Measurements from ENCODE around the gene XCR1. TPM values are rescaled to one million over a fixed set of nuclear protein-coding genes. Genes with fewer than 3 reads are reported as not detected.

Gene XCR1
- total and polyA plus RNA-seq, 9 of the 15 experiments (the other 6 are each of a cell fraction or from before 2014, with no cell fraction given) = not detected

DNA sequence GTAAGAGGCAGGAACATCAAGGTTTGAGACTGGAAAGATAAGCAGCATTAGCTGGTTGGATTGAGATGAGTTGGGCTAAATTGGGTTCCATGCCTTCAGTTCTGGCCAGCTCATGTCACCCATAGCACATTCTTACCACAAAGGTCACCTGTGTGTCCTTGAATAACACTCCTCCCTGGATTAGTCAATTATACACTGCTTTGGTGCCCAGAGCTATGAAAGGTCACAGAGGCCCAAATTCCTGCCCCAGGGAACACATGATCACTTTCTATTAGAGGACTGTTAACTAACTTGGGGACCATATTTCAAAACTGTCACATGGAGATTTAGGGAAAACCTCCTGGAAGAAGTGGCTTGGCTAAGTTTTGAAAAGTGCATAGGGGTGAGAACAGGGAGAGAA lies 40.1 kb upstream of the XCR1 start:
- intact Hi-C loops (cut with micrococcal nuclease) = no loop called here

More for the DNA sequence above, 40.1 kb upstream of the XCR1 start:
- Histone ChIP-seq H3K4me2 (ENCODE audit: insufficient read depth, low read length) (no peak overlapping the region), H3K4me3 (no peak overlapping the region), H3K27ac (ENCODE audit: extremely low read depth, low read depth, low read length) (no peak overlapping the region), H3K9ac (ENCODE audit: insufficient read depth in 1 of 2, low read depth in 2 of 2, low read length in 2 of 2) (no peak overlapping the region), H3K9me3 (replicated peaks; ENCODE audit: control insufficient read depth, insufficient read depth, low read depth, low read length) (no peaks in the 10 kb centered on the region), H3K36me3 (ENCODE audit: control insufficient read depth, insufficient read depth, low read length) (no peaks in the 10 kb centered on the region), H3K79me2 (ENCODE audit: control insufficient read depth, insufficient read depth, low read length) (no peaks in the 10 kb centered on the region), H3K27me3 (ENCODE audit: control insufficient read depth in 2 of 2, insufficient read depth in 2 of 2, low read length in 2 of 2) (peaks cover 20 to 26% of the 10 kb centered on the region in 2 experiments; a peak in 4 of 5 replicates), H2AFZ (ENCODE audit: low read depth, low read length) (no peak overlapping the region), H3K4me1 (replicated peaks in 1 of 2; ENCODE audit: control insufficient read depth in 2 of 2, insufficient read depth in 2 of 2, low read length in 2 of 2) (no peaks in the 10 kb centered on the region), H4K20me1 (replicated peaks; ENCODE audit: control insufficient read depth, insufficient read depth, low read length) (no peaks in the 10 kb centered on the region), H3K9me1 (ENCODE audit: control insufficient read depth, insufficient read depth, low read length) (no peaks in the 10 kb centered on the region)
- in situ Hi-C loops (cut with MboI) = no loop called here
- FAIRE-seq = no peak
- no peak for ATAC-seq
- DNase-seq (ENCODE audit: extremely low read depth in 1 of 4, low spot score in 3 of 4) = no peak
- no TSS peak for BruUV-seq (replicated peaks)
- no peak for TF ChIP-seq ESRRB (CRISPR knock-in tag; IDR thresholded peaks at IDR 0.05; ENCODE audit: borderline replicate concordance)
- no peak for TF ChIP-seq PHB2 (IDR thresholded peaks at IDR 0.05; ENCODE audit: low read depth)
- no peak for TF ChIP-seq ZFP1 (CRISPR knock-in tag; IDR thresholded peaks at IDR 0.05)
- no peak for TF ChIP-seq CREB3 (tag; conservative IDR thresholded peaks at IDR 0.05; ENCODE audit: low read depth)
- TF ChIP-seq BCOR (IDR thresholded peaks at IDR 0.05) = no peak
- TF ChIP-seq NFIC (IDR thresholded peaks at IDR 0.05) = no peak
- TF ChIP-seq, protein P1, sequence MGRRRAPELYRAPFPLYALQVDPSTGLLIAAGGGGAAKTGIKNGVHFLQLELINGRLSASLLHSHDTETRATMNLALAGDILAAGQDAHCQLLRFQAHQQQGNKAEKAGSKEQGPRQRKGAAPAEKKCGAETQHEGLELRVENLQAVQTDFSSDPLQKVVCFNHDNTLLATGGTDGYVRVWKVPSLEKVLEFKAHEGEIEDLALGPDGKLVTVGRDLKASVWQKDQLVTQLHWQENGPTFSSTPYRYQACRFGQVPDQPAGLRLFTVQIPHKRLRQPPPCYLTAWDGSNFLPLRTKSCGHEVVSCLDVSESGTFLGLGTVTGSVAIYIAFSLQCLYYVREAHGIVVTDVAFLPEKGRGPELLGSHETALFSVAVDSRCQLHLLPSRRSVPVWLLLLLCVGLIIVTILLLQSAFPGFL (CRISPR knock-in tag; IDR thresholded peaks at IDR 0.05) = no peak
- no peak for TF ChIP-seq ZNF699 (CRISPR knock-in tag; IDR thresholded peaks at IDR 0.05; ENCODE audit: insufficient replicate concordance)
- no peak for TF ChIP-seq L3MBTL2 (IDR thresholded peaks at IDR 0.05)
- no peak for TF ChIP-seq GTF2E2 (tag; IDR thresholded peaks at IDR 0.05)
- no peak for TF ChIP-seq BCL6 (CRISPR knock-in tag; IDR thresholded peaks at IDR 0.05)
- TF ChIP-seq FOSL1 (tag; conservative IDR thresholded peaks at IDR 0.05) = no peak
- POLR2A ChIA-PET = no interaction called here
- CTCF ChIA-PET (ENCODE audit: low intra/inter-chr PET ratio) = no interaction called here

Measured in K562 (cell line).